ENCODE measurements around the gene ZDHHC7. TPM values are rescaled to one million over a fixed set of nuclear protein-coding genes. Genes with fewer than 3 reads are reported as not detected.

The ZDHHC7 gene
- total and polyA plus RNA-seq, 9 of the 15 experiments (the other 6 are each of a cell fraction or from before 2014, with no cell fraction given) = 1.7 to 49.7 (median 37.4) TPM

- TF ChIP-seq MGA (IDR thresholded peaks at IDR 0.05) (peak; percentile 94), NFYB (IDR thresholded peaks at IDR 0.05; ENCODE audit: extremely low read depth, insufficient read length) (peak; percentile 24), EGR1 (conservative IDR thresholded peaks at IDR 0.05) (no peak), MAX (CRISPR knock-in tag; IDR thresholded peaks at IDR 0.05) (peak; percentile 87), CXXC5 (CRISPR knock-in tag; IDR thresholded peaks at IDR 0.05) (peak; percentile 33; the same call in 1 of the 2 replicates), L3MBTL2 (IDR thresholded peaks at IDR 0.05) (peak; percentile 88), NR2C1 (IDR thresholded peaks at IDR 0.05) (peak; percentile 72), NR2C1 (tag; IDR thresholded peaks at IDR 0.05) (no peak; the same call in none of the 2 replicates), IRF2 (CRISPR knock-in tag; IDR thresholded peaks at IDR 0.05) (0 out of 2 replicates have a peak, but pooled peaks have one; percentile 10)
- TF ChIP-seq, protein P1, sequence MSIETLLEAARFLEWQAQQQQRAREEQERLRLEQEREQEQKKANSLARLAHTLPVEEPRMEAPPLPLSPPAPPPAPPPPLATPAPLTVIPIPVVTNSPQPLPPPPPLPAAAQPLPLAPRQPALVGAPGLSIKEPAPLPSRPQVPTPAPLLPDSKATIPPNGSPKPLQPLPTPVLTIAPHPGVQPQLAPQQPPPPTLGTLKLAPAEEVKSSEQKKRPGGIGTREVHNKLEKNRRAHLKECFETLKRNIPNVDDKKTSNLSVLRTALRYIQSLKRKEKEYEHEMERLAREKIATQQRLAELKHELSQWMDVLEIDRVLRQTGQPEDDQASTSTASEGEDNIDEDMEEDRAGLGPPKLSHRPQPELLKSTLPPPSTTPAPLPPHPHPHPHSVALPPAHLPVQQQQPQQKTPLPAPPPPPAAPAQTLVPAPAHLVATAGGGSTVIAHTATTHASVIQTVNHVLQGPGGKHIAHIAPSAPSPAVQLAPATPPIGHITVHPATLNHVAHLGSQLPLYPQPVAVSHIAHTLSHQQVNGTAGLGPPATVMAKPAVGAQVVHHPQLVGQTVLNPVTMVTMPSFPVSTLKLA (conservative IDR thresholded peaks at IDR 0.05) = peak; percentile 65 to 72
- TF ChIP-seq, protein P2, sequence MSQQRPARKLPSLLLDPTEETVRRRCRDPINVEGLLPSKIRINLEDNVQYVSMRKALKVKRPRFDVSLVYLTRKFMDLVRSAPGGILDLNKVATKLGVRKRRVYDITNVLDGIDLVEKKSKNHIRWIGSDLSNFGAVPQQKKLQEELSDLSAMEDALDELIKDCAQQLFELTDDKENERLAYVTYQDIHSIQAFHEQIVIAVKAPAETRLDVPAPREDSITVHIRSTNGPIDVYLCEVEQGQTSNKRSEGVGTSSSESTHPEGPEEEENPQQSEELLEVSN (IDR thresholded peaks at IDR 0.05; ENCODE audit: borderline replicate concordance in 1 of 2, extremely low read depth in 1 of 2, insufficient read depth in 1 of 2, insufficient read length in 1 of 2, low read depth in 1 of 2, low read length in 1 of 2, poor library complexity in 1 of 2, severe bottlenecking in 1 of 2) = peak; percentile 52 to 78
Measured at GRCh38 chr16:84924331-84925091, 86.8 kb downstream of the ZDHHC7 start (continued).

Measured in K562 (cell line).